CD4-positive, CD25-positive, alpha-beta regulatory T cell (primary cell): ENCODE results near the gene IMPDH1. TPM values are rescaled to one million over a fixed set of nuclear protein-coding genes. Genes with fewer than 3 reads are reported as not detected.

Experiments used
- ATAC-seq, 2 donors: fragments of 150-1000 bp; cut with Tn5 transposase; one replicate each; pipeline ENCODE4 v1.10.0; 2021; ENCODE audit warnings: low read depth in 2 of 2, moderate number of reproducible peaks in 2 of 2, moderate library complexity in 1 of 2
- DNase-seq, 3 donors: peaks; one replicate each; pipeline versions ENCODE4 v3.0.0 to v3.0.0-alpha.2; 2012 to 2022; ENCODE audit warnings: mixed read lengths in 1 of 3
- H3K27ac ChIP-seq: one replicate; pipeline ENCODE4 v1.7.0; 2013; ENCODE audit warnings: mild to moderate bottlenecking, low read length; ENCODE audit not compliant: insufficient read depth, poor library complexity, severe bottlenecking
- H3K27me3 ChIP-seq: one replicate; pipeline ENCODE4 v1.7.0; 2013; ENCODE audit warnings: low read length; ENCODE audit not compliant: control insufficient read depth, insufficient read depth
- H3K36me3 ChIP-seq: one replicate; pipeline ENCODE4 v1.7.0; 2013; ENCODE audit warnings: mild to moderate bottlenecking, low read length, moderate library complexity; ENCODE audit not compliant: control insufficient read depth, insufficient read depth
- H3K4me1 ChIP-seq: 2 replicates; pipeline ENCODE4 v1.7.0; 2013; ENCODE audit warnings: mild to moderate bottlenecking, low read length; ENCODE audit not compliant: insufficient read depth, control insufficient read depth, poor library complexity, severe bottlenecking
- H3K4me3 ChIP-seq: one replicate; pipeline ENCODE4 v1.7.0; 2013; ENCODE audit warnings: low read depth, mild to moderate bottlenecking, low read length, moderate library complexity
- H3K9me3 ChIP-seq, 2 experiments: 1 replicate in 1 of 2; 2 replicates in 1 of 2; pipeline ENCODE4 v1.7.0; 2013; ENCODE audit warnings: low read length in 2 of 2, mild to moderate bottlenecking in 1 of 2, moderate library complexity in 1 of 2; ENCODE audit not compliant: control insufficient read depth in 2 of 2
- H3K27ac Mint-ChIP-seq, 3 donors: one replicate each; pipeline ENCODE4 v1.8.0; 2020 to 2022; ENCODE audit warnings: mild to moderate bottlenecking in 3 of 3, mixed read lengths in 3 of 3, moderate library complexity in 2 of 3
- H3K27me3 Mint-ChIP-seq: one replicate; pipeline ENCODE4 v1.8.0; 2022; ENCODE audit warnings: mild to moderate bottlenecking, mixed read lengths
- H3K36me3 Mint-ChIP-seq: one replicate; pipeline ENCODE4 v1.8.0; 2020; ENCODE audit warnings: mixed read lengths
- H3K4me1 Mint-ChIP-seq, 4 donors: one replicate each; pipeline ENCODE4 v1.8.0; 2020 to 2022; ENCODE audit warnings: mixed read lengths in 4 of 4, mild to moderate bottlenecking in 1 of 4
- H3K4me3 Mint-ChIP-seq, 4 donors: one replicate each; pipeline ENCODE4 v1.8.0; 2020 to 2022; ENCODE audit warnings: mild to moderate bottlenecking in 4 of 4, mixed read lengths in 4 of 4, moderate library complexity in 3 of 4
- H3K9me3 Mint-ChIP-seq, 7 donors: one replicate each; pipeline ENCODE4 v1.8.0; 2020 to 2022; ENCODE audit warnings: mixed read lengths in 7 of 7, mild to moderate bottlenecking in 3 of 7, moderate library complexity in 2 of 7
- polyA plus RNA-seq, 4 donors: library from polyadenylated mRNA; unstranded; fragments of 300-500 nt; fragmentation: Illumina TruSeq; gene quantifications; one replicate each; pipeline ENCODE4 v1.2.3, GENCODE V29; 2021
- total RNA-seq: library from RNA; stranded (reverse); gene quantifications from one replicate; pipeline ENCODE4 v1.2.3, GENCODE V29; 2022

Gene IMPDH1
- total and polyA plus RNA-seq, 5 donors from 2014 or later: 27.2 to 48.2 (median 36.1) TPM

DNA sequence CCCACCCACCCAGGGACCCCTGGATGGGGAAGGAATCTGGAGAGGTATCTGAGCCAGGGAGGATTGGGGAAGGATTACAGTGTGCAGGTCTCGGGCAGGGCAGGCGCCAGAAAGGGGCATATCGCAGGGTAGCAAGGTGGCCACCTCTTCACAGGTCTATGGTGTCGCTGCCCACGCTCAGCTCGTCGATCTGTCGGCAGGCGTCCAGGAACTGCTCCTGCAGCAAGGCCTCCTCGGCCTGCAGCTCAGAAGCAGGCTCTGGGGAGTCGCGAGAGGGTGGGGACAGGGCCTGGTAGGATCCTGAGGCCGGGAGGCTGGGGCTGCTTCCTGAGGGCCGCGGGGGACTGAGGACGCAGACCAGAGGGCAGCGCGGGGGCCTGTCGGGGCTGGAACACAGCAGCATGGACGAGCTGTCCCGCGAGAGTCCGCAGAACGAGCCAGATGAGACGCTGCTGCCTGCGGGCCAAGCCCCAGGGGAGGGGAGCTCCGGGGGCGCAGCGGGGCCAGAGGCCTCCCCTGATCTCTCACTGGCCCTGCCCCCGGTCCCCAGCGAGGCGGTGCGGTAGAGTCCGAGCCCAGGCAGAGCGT, 59.0 kb downstream of the IMPDH1 start:
- Histone ChIP-seq H3K27ac (no peak overlapping the region), H3K36me3 (no peaks in the 10 kb centered on the region), H3K27me3 (peaks cover 18% of the 10 kb centered on the region), H3K9me3 (no peaks in the 10 kb centered on the region), H3K4me3 (no peak overlapping the region), H3K4me1 (peaks cover 14% of the 10 kb centered on the region)
- Mint-ChIP-seq H3K4me1 (peaks cover 0 to 11% (median 7%) of the 10 kb centered on the region in 4 donors), H3K36me3 (no peaks in the 10 kb centered on the region), H3K9me3 (peaks cover 0 to 6% (median 0%) of the 10 kb centered on the region in 7 donors), H3K27me3 (peaks cover 50% of the 10 kb centered on the region), H3K27ac (no peak overlapping the region), H3K4me3 (peak overlapping the region in 3 of 4 donors; percentile 41 to 64 (median 63))
- ATAC-seq (no peak), DNase-seq (no peak)

DNA sequence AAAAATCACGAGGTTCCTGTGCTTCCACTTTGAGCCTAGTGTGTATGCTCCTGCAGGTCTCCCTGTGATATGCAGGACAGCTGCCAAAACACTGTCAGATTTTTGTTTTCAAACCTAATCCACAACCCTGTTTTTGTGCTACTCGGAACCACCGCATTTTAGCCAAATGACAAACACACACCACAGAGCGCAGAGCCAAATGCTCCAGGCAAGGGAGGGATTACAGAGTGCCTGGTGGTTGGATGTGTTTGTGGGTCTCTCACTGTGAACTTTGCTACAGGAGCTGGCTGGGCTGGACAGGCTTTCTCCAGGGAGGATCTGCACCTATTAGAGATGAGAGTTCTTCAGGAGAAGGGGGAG, 60.3 kb downstream of the IMPDH1 start:
- Mint-ChIP-seq H3K9me3 (peaks cover 0 to 6% (median 0%) of the 10 kb centered on the region in 7 donors), H3K27me3 (peaks cover 42% of the 10 kb centered on the region), H3K4me1 (peaks cover 0 to 10% (median 4%) of the 10 kb centered on the region in 4 donors), H3K4me3 (peak overlapping the region in 1 of 4 donors; percentile 14), H3K27ac (no peak overlapping the region), H3K36me3 (no peaks in the 10 kb centered on the region)
- peaks cover 14% of the 10 kb centered on the region for H3K4me1 ChIP-seq
- ATAC-seq: no peak
- H3K27ac ChIP-seq: no peak overlapping the region
- H3K27me3 ChIP-seq: peaks cover 15% of the 10 kb centered on the region
- no peaks in the 10 kb centered on the region for H3K9me3 ChIP-seq
- H3K4me3 ChIP-seq: no peak overlapping the region
- no peak for DNase-seq
- no peaks in the 10 kb centered on the region for H3K36me3 ChIP-seq

DNA sequence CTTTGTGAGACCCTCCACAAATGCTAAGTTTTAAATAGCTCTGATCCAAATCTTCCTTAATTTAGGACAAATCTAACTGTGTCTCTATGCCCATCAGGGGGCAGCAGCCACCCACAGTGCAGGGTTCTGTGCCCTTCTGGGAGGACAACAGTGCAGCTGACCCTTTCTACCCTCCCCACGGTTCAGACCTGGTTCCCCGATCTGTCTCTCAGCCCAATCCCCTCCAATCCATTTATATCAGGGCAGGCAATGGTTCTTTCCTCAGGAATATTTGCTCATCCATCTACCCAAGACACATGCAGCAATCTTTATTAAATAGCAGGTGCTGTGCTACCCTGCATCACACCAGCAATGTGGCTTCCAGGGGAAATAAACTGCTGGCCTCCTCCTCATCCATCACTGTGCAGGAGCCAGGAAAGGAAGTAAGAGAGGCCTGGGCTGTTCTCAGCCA, 62.1 kb downstream of the IMPDH1 start:
- no peak for ATAC-seq
- H3K27ac ChIP-seq: no peak overlapping the region
- DNase-seq: peak in 2 of 3 donors; percentile 23 to 30
- peaks cover 29% of the 10 kb centered on the region for H3K27me3 Mint-ChIP-seq
- no peaks in the 10 kb centered on the region for H3K36me3 ChIP-seq
- no peaks in the 10 kb centered on the region for H3K36me3 Mint-ChIP-seq
- H3K9me3 ChIP-seq: no peaks in the 10 kb centered on the region
- peak overlapping the region in 1 of 3 donors; percentile 33 for H3K27ac Mint-ChIP-seq
- H3K4me3 Mint-ChIP-seq: peak overlapping the region in 1 of 4 donors; percentile 4
- peaks cover 6% of the 10 kb centered on the region for H3K27me3 ChIP-seq
- no peak overlapping the region for H3K4me3 ChIP-seq
- peaks cover 0 to 4% (median 0%) of the 10 kb centered on the region in 7 donors for H3K9me3 Mint-ChIP-seq
- H3K4me1 Mint-ChIP-seq: peaks cover 0 to 13% (median 8%) of the 10 kb centered on the region in 4 donors
- peaks cover 28% of the 10 kb centered on the region for H3K4me1 ChIP-seq

DNA sequence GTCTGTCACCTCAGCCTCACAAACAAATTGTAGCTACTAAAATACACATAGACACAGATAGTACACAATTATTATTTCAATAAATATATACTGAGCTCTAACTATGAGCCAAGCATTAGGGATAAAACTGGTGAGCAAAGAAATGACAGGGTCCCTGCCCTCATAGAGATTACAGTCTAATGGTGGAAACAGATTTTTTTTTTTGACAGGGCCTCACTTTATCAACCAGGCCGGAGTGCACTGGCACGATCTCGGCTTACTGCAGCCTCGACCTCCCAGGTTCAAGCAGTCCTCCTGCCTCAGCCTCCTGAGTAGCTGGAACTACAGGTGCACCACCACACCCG, 65.4 kb downstream of the IMPDH1 start:
- peaks cover 0 to 41% (median 31%) of the 10 kb centered on the region in 4 donors for H3K4me1 Mint-ChIP-seq
- peaks cover 25% of the 10 kb centered on the region for H3K4me1 ChIP-seq
- no peak overlapping the region for H3K4me3 ChIP-seq
- H3K27ac ChIP-seq: no peak overlapping the region
- peaks cover 5% of the 10 kb centered on the region for H3K36me3 Mint-ChIP-seq
- peaks cover 0 to 3% (median 0%) of the 10 kb centered on the region in 7 donors for H3K9me3 Mint-ChIP-seq
- H3K27ac Mint-ChIP-seq: no peak overlapping the region
- peaks cover 19% of the 10 kb centered on the region for H3K27me3 Mint-ChIP-seq
- no peaks in the 10 kb centered on the region for H3K9me3 ChIP-seq
- H3K36me3 ChIP-seq: peaks cover under 1% of the 10 kb centered on the region
- no peak for DNase-seq
- H3K27me3 ChIP-seq: peaks cover 3% of the 10 kb centered on the region
- ATAC-seq: no peak
- H3K4me3 Mint-ChIP-seq: peak overlapping the region in 2 of 4 donors; percentile 95 to 97

DNA sequence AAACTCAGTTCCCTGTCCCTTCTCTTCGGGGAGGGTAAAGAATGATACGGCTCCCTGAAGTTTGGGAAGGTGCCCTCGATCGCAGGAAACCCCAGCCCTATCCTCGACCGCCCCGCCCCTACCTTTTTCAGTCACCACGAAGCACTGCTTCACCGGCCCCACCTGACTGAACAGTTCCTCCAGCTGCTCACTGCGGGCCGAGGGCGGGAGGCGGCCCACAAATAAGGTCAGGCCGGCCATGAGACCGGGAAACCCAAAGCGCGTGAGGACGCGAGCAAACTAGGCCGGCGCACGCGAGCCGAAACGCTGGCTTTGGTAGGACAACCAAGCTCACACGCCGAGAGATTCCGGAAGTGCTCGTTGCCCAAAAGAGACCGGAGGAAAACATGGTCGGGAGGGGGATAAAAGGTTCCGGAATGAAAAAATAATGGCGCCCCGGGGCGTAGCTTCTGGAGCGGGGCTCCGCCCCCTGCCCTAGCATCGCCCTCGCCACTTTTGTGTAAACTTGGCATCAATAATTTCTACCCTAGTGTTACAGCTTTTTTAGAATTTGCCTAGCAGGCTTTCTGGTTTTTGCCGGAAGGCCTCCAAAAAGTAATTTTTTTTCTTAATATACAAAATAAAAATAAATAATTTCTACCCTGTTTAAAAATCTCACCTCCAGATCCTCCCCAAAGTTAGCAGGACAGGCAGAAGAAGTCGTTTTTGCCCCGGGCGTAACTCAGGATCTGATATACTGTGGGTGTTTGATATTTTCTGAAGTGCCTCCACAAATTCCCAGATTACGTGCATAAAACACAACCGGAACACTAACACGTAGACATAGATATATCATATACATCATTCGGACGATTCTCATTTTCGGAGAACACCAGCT, 66.0 kb downstream of the IMPDH1 start, which contains the start of gene RBM28:
RBM28 (minus strand) TSS at position 355 of the 877 bp plus-strand sequence; CDS start at position 240, 115 bp downstream.
- H3K4me1 ChIP-seq: peaks cover 25% of the 10 kb centered on the region
- Mint-ChIP-seq H3K36me3 (peaks cover 6% of the 10 kb centered on the region), H3K9me3 (peaks cover 0 to 2% (median 0%) of the 10 kb centered on the region in 7 donors), H3K27me3 (peaks cover 18% of the 10 kb centered on the region), H3K4me1 (peaks cover 3 to 41% (median 31%) of the 10 kb centered on the region in 4 donors), H3K27ac (peak within 1 kb of the TSS; percentile 88 to 95 (median 94)), H3K4me3 (peak within 1 kb of the TSS; percentile 95 to 99 (median 98))
- DNase-seq (peak; percentile 79 to 94 (median 90)), ATAC-seq (peak; percentile 93 to 96)
- no peaks in the 10 kb centered on the region for H3K9me3 ChIP-seq
- peaks cover 3% of the 10 kb centered on the region for H3K27me3 ChIP-seq
- peaks cover 7% of the 10 kb centered on the region for H3K36me3 ChIP-seq
- H3K4me3 ChIP-seq: peak within 1 kb of the TSS; percentile 100
- H3K27ac ChIP-seq: peak within 1 kb of the TSS; percentile 84

Other genes with a start within 250 kb of the IMPDH1 start
- gene LEP, start 168.7 kb downstream of the IMPDH1 start, total RNA-seq: not detected
- not detected for gene LEP, start 168.7 kb downstream of the IMPDH1 start, polyA plus RNA-seq
- gene RBM28, start 66.1 kb downstream of the IMPDH1 start, total RNA-seq: 28.3 TPM
- 1 to 10 TPM; 2.0 to 8.1 (median 6.6) TPM for gene RBM28, start 66.1 kb downstream of the IMPDH1 start, polyA plus RNA-seq
- 0.42 TPM for gene PRRT4, start 48.3 kb downstream of the IMPDH1 start, total RNA-seq
- gene PRRT4, start 48.3 kb downstream of the IMPDH1 start, polyA plus RNA-seq: under 1 TPM in 1 of 4 donors, not detected in 3; 0.06 TPM
- 4.1 TPM for gene HILPDA, start 45.9 kb upstream of the IMPDH1 start, total RNA-seq
- gene HILPDA, start 45.9 kb upstream of the IMPDH1 start, polyA plus RNA-seq: 1 to 10 TPM; 1.6 to 8.8 (median 5.5) TPM
- 19.6 TPM for gene METTL2B, start 66.8 kb upstream of the IMPDH1 start, total RNA-seq
- gene METTL2B, start 66.8 kb upstream of the IMPDH1 start, polyA plus RNA-seq: 10 to 100 TPM in 3 of 4 donors, 1 to 10 TPM in 1; 9.2 to 17.0 (median 13.8) TPM